Umbilical cord (tissue), 2 donors: ENCODE results near the gene CACNA1C. TPM values are rescaled to one million over a fixed set of nuclear protein-coding genes. Genes with fewer than 3 reads are reported as not detected.
"Not testable (repeated sequence)": the region's sequence is repeated elsewhere in the genome, so short reads cannot be mapped to it uniquely, and the experiment has no call there.

Experiments
- DNase-seq: peaks from one replicate; pipeline ENCODE4 v3.0.0-alpha.2; 2015; ENCODE audit warnings: low spot score
- total RNA-seq: library from RNA; depleted of rRNA; stranded (reverse); fragments of >200 nt; gene quantifications from one replicate; pipeline ENCODE4 v1.2.3, GENCODE V29; 2014; ENCODE audit warnings: low replicate concordance; ENCODE audit not compliant: insufficient read depth

CACNA1C gene
- total RNA-seq, 1 donor from 2014 or later, result 116 TPM

DNA sequence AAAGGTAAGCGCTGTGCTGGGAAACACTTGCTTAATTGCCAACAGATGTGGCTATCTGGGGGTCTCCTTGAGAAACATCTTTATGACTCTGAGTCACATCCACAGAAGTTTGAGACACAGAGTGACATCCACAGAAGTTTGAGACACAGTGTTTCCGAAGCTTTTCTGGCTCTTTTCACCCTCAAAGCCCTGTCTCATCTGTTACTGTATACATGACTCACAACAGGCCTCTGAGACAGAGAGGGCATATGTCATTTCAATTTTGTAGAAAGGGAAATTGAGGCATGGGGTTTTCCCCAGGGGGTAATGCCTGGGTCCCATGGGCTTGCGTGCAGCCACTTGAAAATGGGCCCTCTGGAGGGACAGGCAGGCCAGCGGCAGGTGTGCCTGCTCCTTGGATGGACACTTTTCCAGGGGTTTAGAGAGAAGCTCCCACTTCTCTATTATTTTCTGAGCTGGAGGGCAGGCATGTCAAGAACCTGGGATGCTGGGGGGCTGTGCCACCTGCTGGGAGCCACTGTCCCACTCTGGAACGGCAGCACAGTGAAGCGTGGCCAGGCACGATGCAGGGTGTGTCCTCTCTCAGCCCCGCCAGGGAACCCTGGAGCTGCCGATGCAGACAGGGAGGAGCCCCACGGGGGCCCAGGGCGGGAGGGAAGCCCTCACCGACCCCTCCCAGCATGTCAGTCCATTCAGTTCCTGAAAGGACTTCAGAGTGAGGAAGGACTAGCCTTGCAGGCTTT lies 630.7 kb downstream of the CACNA1C start:
- peak; percentile 27 for DNase-seq

DNA sequence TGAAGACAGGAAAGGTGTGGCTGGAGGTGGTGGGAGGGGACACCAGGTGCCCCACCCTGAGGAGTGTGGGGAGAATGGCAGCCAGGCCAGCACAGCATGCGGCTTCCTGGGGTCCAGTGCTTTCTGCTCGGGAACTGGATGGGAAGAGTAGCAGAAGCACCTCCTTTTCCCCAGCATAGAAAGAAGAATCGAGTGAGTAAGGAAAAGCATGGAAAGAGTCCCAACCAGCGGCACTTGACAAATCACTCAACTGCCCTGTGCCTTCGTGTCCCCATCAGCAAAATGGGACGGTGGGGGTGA lies 631.2 kb downstream of the CACNA1C start:
- DNase-seq, result not testable (repeated sequence)

DNA sequence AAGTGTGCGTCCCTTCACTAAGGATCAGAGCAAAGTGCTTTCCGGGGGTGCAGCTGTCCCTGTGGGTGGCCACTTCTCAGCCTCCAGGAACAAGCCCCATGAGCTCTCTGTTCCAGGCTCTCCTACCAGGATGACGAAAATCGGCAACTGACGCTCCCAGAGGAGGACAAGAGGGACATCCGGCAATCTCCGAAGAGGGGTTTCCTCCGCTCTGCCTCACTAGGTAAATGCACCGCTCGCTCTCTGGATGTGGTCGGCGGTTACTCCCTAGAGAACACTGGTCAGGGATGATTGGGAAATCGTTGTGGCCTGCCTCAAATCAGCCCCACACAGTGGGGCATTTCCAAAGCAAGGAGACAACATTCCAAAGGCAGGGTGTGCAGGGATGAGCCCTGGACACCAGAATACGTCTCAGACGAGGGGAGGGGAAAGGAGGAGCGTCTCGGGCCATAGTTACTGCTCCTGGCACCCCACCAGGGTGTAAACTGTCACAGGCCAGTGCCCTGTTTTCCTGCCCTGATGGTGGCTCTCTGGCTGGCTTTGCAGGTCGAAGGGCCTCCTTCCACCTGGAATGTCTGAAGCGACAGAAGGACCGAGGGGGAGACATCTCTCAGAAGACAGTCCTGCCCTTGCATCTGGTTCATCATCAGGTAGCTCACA lies 633.0 kb downstream of the CACNA1C start:
- not testable (repeated sequence) for DNase-seq

DNA sequence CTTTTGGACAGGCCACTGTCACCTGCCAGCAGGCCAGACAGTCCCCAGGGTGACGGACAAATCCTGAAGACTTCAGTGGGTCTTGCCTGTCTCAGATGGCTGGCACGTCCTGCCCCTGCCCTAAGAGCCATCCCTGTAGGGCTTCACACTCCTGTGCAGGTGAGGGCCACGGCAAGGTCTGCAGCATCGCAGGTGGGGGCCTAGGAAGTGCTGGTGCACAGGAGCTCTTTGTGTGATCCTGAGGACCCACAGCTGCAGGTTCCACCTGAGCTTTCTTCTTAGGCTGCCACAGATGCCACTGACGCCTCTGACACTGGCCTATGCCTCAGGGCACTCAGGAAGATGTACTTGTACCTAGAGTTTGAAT lies 633.5 kb downstream of the CACNA1C start:
- DNase-seq, result no peak

DNA sequence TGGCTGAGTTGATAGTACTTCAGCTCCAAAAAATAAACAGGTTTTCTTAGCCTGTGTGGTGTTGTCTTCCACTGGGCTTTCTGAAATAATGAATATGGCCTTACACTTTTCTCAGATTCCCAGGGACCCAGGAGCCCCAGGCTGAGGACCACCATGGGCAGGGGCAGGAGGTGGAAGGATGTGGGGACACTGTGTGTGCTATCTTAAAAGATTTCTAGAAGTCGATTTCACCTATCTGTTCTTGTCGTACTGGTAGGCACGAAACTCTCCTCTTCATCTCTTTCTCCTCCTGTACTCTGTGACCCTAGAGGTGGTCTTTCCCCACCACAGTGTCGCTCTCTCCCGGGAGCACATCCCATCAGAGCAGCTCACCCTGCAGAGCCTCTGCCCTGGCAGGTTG lies 634.3 kb downstream of the CACNA1C start:
- DNase-seq, result no peak

DNA sequence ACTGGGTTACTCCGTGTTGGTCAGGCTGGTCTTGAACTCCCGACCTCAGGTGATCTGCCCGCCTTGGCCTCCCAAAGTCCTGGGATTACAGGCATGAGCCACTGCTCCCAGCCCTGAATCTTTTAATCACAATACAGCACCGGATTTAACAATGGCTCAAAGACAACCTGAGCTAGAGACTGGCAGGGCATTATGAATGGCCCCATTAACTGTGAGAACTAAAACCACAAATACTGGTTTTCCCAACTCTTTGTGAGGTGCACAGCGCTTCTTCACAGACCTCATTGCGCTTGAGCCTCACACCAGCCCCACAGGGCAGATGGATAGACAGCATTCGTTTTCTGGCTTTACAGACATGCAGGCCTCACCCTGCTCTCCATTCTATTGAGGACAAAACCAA lies 634.9 kb downstream of the CACNA1C start:
- no peak for DNase-seq

DNA sequence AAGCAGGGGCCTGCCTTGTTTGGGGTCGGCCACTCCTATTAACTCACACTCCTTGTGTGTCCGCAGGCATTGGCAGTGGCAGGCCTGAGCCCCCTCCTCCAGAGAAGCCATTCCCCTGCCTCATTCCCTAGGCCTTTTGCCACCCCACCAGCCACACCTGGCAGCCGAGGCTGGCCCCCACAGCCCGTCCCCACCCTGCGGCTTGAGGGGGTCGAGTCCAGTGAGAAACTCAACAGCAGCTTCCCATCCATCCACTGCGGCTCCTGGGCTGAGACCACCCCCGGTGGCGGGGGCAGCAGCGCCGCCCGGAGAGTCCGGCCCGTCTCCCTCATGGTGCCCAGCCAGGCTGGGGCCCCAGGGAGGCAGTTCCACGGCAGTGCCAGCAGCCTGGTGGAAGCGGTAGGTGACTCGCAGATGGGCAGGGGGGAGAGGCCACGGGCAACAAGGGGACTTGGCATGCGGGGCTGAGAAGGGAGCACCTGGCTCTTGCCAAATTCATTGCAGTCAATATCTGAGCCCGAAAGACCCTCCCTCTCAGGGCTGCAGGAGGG lies 635.7 kb downstream of the CACNA1C start:
- DNase-seq, result no peak

DNA sequence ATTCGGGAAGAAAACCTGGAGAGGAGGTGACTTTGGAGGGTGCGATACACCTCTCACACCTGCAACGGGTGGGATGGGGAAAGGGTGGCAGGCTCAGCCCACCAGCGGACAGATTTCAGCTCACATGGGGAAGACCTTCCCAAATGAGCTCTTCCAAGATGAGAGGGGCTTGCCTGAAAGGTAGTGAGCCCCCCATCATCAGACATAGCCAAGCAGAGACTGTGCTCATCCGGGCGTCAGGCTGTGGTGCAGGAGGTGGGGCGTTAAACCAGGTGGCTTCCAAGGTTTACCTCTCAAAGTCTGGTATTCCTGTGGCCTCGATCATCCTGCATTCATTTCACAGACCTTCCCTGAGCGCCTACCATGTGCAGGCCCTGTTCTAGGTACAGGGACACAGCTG lies 636.6 kb downstream of the CACNA1C start:
- no peak for DNase-seq

DNA sequence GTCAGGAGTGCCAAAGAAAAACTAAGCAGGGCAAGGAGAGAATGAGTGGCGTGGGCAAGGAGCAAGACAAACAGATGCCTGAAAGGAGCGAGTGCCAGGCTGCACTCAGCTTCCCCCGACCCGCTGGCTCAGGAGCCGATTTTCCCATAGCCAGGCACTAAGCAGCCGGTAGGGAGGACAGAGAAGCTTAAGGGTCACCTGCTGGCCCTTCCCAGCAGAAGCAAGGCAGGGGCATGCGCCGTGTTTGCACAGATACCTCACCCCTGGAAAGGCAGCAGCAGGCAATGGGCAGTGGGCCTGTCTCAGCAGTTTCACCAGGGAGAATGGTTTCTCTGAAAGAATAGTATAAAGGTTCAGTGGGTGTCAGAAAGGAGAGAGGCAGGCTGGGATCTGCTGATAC lies 637.1 kb downstream of the CACNA1C start:
- DNase-seq, result no peak

DNA sequence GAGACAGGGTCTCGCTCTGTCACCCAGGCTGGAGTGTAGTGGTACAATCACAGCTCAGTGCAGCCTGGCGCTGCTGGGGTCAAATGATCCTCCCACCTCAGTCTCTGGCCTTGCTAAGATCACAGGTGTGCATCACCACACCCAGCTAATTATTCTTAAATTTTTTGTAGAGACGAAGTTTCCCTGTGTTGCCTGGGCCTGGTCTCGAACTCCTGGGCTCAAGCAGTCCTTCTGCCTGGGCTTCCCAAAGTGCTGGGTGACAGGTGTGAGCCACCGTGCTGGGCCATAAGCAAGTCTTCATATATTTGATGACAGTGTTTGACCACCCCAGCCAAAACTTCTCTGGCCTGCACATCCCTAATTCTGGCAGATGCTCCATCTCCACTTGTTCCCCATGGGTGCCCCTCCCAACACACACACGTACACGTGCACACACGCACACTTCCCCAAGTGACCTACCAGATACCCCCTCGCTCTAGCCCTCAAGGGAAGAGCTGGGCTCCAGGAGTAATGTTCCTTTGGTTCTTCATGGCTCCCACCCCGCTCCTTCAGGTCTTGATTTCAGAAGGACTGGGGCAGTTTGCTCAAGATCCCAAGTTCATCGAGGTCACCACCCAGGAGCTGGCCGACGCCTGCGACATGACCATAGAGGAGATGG lies 637.7 kb downstream of the CACNA1C start:
- no peak for DNase-seq

DNA sequence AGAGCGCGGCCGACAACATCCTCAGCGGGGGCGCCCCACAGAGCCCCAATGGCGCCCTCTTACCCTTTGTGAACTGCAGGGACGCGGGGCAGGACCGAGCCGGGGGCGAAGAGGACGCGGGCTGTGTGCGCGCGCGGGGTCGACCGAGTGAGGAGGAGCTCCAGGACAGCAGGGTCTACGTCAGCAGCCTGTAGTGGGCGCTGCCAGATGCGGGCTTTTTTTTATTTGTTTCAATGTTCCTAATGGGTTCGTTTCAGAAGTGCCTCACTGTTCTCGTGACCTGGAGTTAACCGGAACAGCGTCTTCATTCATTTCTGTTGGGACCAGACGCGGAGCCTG lies 638.2 kb downstream of the CACNA1C start:
- DNase-seq, result no peak

DNA sequence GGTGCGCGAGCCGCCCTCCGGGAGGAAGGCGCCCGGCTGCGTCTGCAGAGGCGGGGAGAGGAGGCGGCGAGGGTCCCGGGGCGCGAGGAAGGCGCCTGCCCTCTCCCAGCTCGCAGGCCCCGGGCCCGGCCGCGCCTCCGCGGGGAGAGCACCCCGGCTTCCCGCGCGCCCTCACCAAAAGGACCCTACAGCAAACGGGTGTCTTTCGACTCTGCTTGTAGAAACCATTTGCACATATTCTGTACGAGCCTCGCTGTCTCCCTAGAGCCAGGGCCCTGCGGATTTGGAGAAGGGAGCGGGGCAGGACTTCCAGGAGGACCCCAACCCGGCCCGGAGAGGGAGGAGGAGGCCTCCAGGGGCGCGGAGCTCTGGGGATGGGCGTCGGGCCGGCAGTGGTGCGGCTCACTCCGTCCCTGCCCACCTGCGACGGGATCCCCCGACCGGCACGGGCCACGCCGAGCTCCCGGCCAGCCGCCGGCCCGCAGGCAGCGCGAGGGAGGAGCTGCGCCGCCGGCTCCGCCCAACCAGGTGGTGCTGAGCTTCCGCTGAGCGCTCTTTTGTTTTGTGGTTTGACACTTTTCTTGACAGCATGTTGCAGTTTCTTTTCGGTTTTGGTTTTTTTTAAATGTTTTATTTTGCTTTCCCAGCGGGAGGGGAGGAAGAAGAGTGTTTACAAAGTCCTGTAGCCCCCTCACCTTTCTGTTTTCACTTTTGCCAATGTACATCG lies 638.7 kb downstream of the CACNA1C start:
- DNase-seq, result no peak

DNA sequence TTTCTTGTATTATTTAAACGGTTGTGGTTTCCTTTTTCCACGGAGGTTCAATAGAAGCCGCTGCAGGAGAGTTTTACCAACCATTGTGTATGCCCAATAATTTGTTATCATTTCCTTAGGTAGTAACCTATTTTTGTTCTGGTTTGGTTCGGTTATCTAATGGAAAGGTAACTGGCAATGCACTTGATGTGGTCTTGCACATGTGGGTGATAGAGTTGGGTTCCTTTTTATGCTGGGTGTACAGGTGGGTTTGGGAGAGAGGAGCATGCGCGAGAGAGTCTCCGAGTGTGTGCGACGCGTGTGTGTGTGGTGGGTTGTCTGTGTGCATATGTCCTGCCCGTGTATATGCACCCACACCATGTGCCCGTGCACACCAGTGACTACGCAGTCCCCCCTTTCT lies 639.3 kb downstream of the CACNA1C start:
- DNase-seq, result no peak

DNA sequence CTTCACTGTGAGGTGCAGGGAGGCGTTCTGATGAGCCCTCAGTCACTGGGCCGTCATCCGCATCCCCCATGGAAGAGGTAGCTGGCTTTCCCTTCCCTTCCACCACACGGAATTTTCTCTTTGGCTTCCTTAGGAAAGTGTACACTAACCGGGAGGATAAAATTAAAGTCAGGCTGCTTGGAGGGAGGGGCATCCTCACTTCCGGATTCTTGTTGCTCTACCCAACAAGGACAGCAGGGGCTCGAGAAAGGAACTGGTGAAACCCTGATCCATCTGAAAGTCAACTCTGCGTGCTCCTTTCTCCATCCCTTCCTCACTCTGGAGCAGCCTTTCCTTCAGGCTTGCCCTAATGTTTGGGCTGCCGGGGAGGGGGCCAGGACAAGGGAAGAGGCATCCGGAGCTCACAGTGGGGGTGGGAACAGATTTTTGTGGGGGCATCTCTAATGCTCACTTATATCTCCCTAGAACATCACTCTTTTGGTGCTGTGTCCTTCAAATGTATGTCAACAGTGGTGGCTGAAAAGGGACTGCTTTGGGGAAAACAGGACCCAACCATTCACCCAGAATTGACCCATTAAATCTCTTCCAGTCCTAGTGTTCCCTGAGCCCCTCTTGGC lies 640.6 kb downstream of the CACNA1C start:
- DNase-seq, result no peak

DNA sequence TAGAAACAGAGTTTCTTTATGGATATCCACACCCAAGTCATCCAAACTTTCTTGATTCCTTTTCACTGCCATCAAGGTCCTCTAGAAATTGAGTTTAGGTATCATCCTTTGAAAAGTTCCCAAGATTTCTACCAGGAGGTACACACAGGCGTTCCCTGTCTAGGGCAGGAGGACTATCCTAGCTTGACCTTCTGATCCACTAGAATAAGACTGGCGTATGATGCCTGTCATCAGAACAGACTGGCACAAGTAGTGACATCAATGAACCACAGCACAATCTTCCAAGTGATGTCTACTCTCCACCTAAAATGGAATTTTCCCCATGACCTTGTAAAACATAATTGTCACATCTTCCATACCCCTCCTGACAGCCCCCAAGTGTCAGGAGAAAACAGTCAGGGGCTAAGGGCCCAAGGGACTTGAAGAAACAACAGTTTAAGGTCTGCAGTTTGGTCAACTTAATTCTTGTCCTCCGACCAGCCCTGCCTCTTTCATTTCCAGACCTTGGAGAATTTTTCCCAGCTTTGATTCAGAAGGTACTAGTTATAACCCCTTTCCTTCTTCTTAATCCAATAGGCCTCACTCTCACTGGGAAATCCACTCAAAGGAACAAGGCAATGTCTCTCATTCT lies 641.3 kb downstream of the CACNA1C start:
- DNase-seq, result no peak

DNA sequence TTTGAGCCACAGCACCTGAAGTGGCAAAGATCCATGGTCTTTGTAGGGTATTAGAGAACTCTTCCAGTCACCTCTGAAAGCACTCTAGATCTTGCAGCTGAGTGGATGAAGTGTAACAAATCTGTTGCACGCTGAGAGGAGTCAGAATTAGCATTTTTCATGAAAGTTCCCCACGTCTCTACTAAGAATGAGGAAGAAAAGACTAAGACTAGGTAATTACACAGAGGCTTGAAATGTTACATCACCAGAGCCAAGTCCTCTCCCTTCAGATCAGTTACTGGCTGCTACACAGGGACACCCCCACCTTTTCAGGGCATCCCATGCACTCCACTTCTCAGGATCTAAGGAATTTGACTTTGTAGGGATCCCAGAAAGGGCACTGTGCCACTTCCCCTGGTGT lies 643.3 kb downstream of the CACNA1C start:
- DNase-seq, result no peak

DNA sequence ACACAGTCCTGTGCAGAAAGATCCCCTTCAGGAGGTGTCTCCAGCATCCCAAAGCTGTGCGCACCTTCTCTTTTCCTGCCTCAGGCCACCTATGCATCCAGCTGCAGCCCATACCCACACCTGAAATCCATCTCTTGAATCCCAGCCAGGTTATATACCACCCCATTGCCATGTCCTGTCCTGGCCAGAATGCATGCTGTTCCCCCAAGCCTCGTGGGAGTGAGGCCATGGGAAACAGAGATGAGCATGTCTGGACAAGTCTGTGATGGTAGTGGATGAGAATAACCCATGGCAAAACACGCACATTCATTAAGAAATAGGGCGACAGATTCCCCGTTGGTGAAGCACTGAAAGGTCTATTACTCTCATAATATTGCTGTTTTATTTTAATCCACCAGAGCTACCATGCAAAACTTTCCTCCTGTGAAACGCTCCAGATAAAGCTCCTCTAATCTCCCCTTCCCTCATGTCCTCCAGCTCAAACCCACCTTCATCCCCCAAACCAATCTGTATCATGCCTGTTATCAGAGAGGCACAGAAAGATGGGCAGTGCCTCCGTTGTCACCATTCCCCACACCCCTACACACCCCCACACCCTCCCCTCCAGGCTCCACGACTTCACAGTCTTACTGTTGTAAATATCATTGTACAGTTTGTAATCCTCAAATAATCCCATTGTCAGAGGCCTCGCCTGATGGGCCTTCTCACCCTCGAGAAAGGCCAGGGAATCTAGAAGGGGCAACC lies 644.4 kb downstream of the CACNA1C start:
- no peak for DNase-seq

DNA sequence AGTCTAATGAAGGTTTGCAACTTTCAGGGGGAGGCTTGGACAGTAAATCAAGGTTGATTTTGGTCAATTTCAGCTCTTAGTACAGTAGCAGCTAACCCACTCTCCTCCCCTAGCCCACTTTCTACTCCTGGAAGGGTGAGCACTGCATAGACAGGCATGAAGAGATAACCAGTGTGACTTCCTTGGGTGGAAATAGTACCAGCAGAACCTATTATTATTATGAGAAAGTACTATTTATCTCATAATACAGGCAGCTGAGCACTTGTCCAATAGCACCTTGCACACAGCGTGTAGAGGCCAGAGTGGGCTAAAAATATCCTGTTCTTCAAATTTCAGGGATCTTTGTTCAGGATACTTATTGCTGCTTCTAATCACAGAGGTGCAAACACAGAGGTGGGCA lies 645.8 kb downstream of the CACNA1C start:
- DNase-seq, result no peak

DNA sequence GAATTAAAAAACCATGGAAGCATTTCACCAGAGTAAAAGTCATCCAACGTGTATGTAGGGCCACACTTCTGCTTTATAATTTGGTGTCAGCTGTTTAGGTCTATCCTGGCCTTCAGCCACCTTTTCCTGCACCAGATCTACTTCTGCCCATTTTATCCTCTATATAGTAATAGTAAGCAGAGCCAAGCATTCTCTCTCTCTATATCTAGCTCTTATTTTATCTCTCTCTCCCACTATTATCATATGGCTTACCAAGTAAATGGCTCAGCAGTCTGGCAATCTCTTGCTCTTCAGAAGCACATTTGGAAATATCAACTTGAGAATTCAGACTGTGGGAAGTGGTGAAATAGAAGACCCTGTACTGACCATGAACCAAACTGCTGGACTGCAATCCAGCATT lies 657.9 kb downstream of the CACNA1C start:
- no peak for DNase-seq

DNA sequence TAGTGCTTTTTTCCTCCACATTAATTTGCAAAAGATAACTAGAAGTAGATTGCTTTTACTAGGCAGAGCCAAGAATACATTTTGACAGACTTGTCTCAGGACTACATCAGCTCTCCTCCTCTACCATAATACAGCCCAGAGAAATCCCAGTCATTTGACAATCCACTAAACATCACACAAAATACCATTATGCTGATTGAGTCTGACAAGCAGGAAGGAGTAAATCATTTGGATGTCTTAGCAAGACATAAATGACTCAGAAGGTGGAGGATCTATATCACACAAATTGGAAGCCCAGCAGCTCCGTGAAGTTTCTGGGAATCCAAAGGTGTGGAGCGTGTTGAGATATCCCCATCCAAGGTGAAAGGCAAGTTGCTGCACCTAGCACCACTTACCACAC lies 666.6 kb downstream of the CACNA1C start:
- no peak for DNase-seq

DNA sequence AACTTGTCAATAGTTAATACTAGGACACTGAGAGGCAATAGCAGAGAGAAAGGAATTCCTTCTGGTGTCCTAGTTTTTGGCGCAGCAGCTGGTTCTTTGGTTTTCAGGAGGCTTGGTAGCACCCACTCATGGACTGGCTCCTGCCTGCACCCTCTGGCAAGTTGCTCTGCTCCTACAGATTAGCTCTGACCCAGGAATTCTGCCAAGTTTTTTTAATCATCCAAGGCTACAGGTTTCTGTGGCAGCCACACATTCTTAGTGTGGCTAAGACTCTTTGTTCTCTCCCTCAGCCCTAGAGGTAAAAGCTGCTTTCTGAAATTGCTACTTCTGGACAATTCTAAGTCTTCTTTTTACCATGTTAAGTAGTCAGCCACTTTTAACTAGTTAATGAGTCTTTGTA lies 670.0 kb downstream of the CACNA1C start:
- DNase-seq, result no peak
